Stimulated activated CD4-positive, alpha-beta T cell treated with anti-CD3 and anti-CD28 coated beads, Interleukin-4, amount 100 ng/mL, for 4 hours (primary cell): ENCODE measurements around the gene KCNAB1.

ENCODE experiments used
- DNase-seq, 2 experiments: peaks; one replicate each; pipeline ENCODE4 v3.0.0-alpha.2; 2020

KCNAB1 gene

DNA sequence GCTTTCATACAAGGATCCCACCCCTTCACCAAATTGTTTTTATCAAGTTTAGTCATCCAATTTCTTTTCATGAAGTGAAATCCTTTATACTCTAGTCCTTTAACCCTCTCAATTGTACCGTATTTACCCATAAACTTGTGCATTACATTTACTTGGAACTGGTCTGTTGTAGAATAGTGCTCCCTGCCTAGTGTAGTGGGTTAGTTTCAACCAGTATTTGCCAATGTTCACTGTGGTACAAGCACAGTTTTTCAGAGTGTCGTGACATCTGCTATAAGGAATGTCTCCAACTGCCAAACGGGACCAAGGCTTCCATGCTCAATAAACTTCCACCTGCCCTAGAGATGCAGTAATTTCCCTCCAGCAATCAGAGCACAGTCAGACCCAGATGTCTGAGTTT, 211.9 kb downstream of the KCNAB1 start:
- DNase-seq = no peak

- DNase-seq = no peak
These were observed 214.6 kb downstream of the KCNAB1 start for GRCh38 chr3:156334841-156335545.

DNA sequence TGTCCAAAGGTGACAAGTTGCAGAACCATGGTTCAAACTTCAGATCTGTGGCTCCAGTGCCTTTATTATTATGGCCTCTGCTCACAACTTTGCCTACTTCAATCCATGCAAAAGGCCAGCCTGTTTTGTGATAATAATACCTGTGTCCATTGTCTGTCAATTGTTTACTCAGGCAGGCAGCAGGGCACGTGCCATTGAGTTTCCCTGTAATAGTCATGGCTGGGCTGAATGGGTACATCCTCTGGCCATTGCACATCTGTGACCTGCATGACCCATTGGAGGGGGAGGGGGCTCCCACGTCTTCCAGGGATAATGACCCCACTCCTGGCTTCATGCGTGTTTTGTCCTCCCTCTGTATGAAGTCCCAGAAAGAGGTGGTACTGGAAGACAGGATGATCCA, 219.1 kb downstream of the KCNAB1 start:
- DNase-seq = no peak

DNA sequence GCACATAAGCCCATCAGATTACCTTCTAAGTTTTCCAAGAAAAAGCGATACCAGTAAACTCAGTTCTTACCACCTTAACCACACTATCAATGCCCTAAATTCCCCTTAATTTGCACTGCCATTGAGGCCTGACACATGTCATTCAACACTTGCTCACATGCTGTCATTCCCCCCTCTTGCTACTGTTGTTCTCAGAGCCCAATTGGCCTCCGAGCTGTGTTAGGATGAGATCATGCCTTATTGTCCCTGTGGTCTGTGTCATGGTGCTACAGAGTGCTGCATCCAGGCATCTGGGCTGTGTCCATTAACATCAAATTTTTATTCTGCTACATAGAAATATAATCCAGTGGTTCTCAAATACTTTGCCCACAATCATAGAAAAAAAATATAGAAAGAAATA, 221.0 kb downstream of the KCNAB1 start:
- DNase-seq = no peak

DNA sequence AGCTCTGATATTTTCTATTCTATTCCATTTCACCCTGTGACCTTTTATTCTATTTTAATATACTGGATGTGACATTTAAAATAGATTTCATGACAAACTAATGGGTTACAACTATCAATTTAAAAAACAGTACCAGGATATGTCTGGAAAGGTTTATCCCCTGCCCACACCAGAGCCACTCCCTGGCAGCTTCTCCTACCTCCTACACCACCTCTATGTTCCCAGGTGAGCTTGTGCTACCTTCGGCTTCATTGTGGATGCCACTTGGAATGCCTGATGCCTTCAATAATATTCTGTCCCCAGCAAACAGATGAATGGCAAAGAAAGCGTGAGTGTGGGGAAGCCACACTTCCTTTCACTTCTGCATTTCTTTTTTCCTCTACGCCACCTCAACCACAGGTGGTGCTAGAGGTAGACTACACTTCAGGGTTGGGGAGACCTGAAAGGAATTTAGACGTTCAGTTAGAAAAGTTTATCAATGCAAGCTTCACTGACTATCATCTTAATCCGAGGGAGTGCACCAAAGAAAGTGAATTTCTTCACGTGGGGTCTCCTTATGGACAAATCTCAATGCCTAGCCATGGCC, 221.5 kb downstream of the KCNAB1 start:
- no peak for DNase-seq

DNA sequence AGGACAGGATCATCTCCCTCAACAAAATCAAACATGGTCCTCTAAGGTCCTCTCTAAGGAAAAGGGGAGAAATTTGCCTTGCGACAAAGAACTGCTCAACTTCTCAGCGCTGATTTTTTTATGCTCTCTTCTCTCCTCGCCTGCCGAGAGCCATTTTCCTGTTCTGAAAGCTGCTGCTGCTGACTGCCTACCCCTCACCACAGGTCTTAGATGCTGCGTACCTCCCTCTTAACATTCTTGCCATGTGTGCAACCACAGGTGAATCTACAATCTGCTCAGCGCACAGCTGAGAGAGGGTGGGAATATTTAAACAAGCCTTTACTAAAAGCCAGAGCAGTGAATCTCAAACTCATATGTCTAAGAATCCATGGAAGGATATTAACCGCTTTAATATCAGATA, 223.8 kb downstream of the KCNAB1 start:
- DNase-seq = no peak

DNA sequence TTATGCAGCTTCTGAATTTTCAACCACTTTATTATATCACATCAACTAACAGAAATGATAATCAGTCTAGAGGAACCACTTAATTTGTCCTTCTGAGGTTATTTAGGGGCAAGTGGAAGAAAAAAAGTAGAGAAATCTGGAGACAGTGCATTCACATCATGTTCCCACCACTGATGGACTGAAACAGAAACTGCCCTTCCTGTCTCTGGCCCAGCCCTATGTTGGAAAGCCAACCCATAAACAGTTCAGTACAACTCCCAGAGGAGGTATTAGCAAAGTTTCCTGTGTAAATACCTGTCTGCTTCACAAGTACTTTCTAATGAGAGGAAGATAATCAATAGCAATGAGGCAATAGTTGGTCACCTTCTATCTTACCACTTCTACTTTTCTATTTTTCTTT, 228.7 kb downstream of the KCNAB1 start:
- no peak for DNase-seq

GRCh38 chr3:156349978-156350377, 229.6 kb downstream of the KCNAB1 start:
- DNase-seq = no peak

DNA sequence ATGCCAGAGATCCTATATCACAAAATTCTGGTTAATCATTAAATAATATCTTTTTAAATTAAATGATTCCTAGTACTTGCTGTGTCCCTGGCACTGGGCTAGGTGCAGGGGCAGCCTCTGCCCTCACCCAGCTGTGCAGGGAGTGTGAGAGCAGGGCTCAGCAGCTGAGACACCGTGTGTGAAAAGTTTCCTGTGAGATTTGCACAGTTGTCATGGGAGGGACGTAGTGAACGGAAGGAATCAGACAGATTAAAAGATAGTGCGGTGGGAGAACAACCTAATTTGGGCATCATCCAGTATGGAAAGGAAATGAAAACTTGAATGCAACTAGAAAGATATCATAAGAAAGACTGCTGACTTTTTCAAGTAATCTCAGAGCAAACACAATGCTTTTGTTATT, 230.4 kb downstream of the KCNAB1 start:
- DNase-seq = no peak

- no peak for DNase-seq
These were observed 231.4 kb downstream of the KCNAB1 start for GRCh38 chr3:156351783-156352182.

- DNase-seq = no peak
These were observed 232.3 kb downstream of the KCNAB1 start for GRCh38 chr3:156352728-156353127.

GRCh38 chr3:156353563-156353962, 233.2 kb downstream of the KCNAB1 start:
- no peak for DNase-seq

DNA sequence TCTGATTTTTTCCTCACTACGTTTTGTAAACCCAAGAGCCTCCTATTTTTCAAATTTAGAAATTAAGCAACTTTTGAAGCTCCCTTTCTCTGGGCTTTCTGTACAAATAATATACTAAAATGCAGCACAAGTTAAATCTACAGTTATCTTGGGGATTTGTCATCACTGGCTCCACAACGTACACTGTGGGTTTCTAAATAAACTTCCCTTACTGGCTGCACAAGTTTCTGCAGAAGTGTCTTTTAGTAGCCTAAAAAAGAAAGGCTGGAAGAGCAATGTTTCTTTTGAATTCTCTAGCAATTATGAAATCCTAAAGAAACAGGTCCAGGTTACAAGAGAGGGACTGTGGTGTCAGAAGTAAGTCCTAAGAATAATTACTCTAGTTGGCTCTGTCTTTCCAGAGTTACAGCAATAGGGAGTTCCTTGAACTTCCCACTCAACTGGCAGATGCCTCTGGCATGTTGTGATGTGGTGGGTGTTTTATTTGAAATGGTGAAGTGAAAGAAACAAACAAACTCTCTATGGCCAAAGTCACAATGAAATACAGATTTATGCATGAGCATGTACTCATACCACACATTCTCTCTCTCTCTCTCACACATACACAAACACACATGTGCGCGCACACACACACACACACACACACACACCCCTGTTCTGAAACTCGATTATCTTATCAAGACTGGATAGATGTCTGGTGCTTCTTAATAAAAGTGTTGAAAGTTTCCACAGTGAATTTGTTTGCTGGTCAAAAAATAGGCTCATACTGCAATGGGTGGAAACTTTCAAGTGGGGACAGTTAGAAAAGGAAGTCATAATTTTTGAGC, 236.4 kb downstream of the KCNAB1 start:
- no peak for DNase-seq

- no peak for DNase-seq
These were observed 237.9 kb downstream of the KCNAB1 start for GRCh38 chr3:156358232-156358631.

DNA sequence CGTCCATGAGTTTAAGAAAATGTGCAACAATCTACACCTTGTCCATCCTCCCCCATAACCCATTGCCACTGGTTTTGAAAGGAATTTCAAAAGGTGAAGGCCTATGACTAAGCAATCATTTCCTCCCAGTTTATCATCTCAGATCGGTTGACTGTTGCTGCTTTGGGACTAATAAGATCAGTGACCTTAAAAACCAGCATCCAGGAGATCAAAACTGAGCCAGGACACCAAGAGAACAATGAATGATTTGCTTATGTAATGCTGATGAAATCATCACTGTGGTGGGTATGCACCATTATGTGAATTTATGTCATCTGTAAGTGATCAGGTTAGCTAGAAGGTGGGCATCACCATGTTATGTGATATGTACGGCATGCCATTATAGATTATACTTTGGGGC, 239.0 kb downstream of the KCNAB1 start:
- DNase-seq = no peak

GRCh38 chr3:156360083-156360482, 239.7 kb downstream of the KCNAB1 start:
- no peak for DNase-seq

DNA sequence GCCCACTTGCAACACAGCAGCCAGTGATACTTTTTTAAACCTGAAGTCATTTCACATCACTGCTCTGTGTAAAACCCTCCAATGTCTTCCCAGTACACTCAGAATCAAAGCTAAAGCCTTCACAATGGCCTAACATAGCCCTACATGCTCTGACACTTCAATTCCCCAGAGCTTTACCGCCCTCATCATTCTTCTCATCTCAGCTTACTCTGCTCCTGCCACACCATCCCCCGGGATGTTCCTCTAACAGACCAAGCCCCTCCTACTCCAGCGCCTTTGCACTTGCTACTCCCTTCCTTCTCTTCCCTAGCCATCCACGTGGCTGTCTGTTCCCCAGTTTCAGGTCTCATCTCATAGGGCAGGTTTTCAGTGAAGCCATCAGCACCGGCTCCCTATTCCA, 240.6 kb downstream of the KCNAB1 start:
- DNase-seq = no peak

DNA sequence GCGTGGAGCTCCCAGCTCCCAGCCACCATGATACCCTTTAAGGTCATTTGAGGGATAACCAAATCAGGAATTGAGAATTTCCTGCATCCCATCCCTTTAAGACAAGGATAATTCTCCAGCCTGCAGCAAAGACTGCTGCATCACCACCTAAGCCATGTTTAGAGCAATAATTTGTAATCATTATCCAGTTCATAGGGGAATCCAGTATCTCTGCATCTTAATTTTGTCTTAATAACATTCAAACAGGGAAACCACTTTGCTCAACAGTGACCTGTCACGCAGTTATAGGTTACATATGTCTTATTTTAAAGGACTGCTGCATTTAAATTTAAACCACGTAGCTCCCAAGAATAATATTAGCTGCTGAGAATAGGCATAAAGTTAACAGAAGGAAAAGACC, 246.2 kb downstream of the KCNAB1 start:
- DNase-seq = no peak

GRCh38 chr3:156368189-156368588, 247.8 kb downstream of the KCNAB1 start:
- DNase-seq = no peak

DNA sequence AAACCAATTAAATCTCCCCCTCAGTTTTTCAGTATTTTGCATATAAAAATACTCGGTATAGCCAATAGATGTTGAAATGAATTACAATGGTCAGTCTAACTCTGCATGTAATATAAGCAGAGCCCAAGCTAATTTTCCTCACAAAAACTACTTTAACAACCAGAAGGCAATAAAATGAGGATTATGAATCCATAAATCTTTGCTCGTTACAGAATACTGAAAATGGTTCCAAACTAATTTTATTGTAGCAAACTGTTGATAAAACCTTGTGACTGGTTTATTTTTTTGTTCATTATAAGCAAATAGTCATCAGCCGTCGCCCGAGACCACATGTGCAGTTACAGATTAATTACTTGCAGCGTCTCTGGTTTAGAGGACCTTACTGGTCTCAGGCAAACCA, 251.3 kb downstream of the KCNAB1 start:
- no peak for DNase-seq

- DNase-seq = no peak
These were observed 252.7 kb downstream of the KCNAB1 start for GRCh38 chr3:156373095-156373494.

DNA sequence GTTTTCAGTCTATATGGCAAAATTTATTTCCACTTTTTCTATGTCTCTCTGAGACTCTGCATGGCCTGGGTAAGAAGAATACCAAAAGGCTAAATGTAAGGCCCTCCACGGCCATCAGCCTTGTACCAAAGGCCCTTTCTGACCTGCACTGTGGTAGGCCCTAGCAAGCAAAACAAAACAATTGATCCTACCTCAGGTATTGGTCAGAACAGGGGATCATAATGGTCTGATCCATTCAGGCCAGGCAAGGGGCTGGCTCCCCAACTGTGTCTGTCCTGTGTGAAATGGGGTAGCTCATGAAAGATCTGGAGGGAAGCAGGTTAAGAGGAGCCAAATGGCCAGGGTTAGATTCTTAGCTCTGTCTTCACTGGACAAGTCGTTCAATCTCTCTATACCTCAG, 253.3 kb downstream of the KCNAB1 start:
- no peak for DNase-seq

DNA sequence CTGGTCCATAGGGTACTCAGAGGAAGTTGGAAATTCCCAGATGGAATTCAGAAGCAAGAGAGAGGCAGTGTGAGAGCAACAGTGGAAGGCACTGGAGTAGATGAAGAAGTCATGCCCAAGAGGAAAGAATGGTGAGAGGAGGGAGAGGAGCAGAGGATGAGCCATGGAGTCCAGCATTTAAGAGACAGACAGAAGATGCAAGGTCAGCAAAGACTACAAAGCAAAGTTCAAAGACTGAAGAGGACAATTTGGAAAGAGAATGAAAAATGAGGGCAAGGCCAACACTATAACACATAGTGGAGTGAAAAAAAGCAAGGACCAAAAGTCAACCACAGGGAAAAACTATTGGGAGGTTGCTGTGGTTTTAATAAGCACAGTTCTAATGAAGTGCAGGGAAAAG, 255.8 kb downstream of the KCNAB1 start:
- no peak for DNase-seq

- DNase-seq = no peak
These were observed 256.9 kb downstream of the KCNAB1 start for GRCh38 chr3:156377266-156377665.
